Peyer's patch (tissue), 4 donors: Measurements from ENCODE around the gene CDC42BPA. TPM values are rescaled to one million over a fixed set of nuclear protein-coding genes. Genes with fewer than 3 reads are reported as not detected.
"Not testable (repeated sequence)": the region's sequence is repeated elsewhere in the genome, so short reads cannot be mapped to it uniquely, and the experiment has no call there.

Source experiments
- DNase-seq, 3 donors: peaks; one replicate each; pipeline ENCODE4 v3.0.0-alpha.2; 2017 to 2019
- H3K27ac ChIP-seq, 4 donors: fragments of 200-600 bp; sonication (generic); one replicate each; pipeline ENCODE4 v1.5.1; 2016 to 2019
- H3K27me3 ChIP-seq, 2 donors: fragments of 200-600 bp; sonication (generic); one replicate each; pipeline ENCODE4 v1.5.1; 2019
- H3K36me3 ChIP-seq, 3 donors: fragments of 200-600 bp; sonication (generic); one replicate each; pipeline ENCODE4 v1.5.1; 2016 to 2019
- H3K4me1 ChIP-seq, 4 donors: fragments of 200-600 bp; sonication (generic); one replicate each; pipeline ENCODE4 v1.5.1; 2016 to 2019
- H3K4me3 ChIP-seq, 4 donors: fragments of 200-600 bp; sonication (generic); 1 replicate in 3 of 4; 2 replicates in 1 of 4; pipeline ENCODE4 v1.5.1; 2016 to 2019; ENCODE audit warnings: mild to moderate bottlenecking in 1 of 4
- H3K9me3 ChIP-seq, 4 donors: fragments of 200-600 bp; sonication (generic); one replicate each; pipeline ENCODE4 v1.5.1; 2016 to 2019; ENCODE audit warnings: mild to moderate bottlenecking in 1 of 4
- POLR2A ChIP-seq, 2 donors: fragments of 450-650 bp; IDR thresholded peaks; one replicate each; pipeline ENCODE4 v1.5.1; 2017; ENCODE audit warnings: antibody characterized with exemption in 2 of 2, mild to moderate bottlenecking in 2 of 2, moderate library complexity in 2 of 2
- total RNA-seq, 4 donors: library from RNA; depleted of rRNA; stranded (reverse); fragments of >200 nt; gene quantifications; one replicate each; pipeline ENCODE4 v1.1.0, GENCODE V29; 2016
- TF ChIP-seq, protein P1 (sequence below), 6 experiments: fragments of 450-650 bp in 4 of 6; fragments of 200-600 bp in 2 of 6; sonication (generic) in 1 of 6; IDR thresholded peaks; one replicate each; pipeline ENCODE4 v1.5.1; 2017 to 2019; ENCODE audit warnings: antibody characterized with exemption in 6 of 6, mild to moderate bottlenecking in 3 of 6, moderate library complexity in 1 of 6

CDC42BPA gene
- total RNA-seq, 4 donors from 2014 or later: 49.3 to 107 (median 53.9) TPM

DNA sequence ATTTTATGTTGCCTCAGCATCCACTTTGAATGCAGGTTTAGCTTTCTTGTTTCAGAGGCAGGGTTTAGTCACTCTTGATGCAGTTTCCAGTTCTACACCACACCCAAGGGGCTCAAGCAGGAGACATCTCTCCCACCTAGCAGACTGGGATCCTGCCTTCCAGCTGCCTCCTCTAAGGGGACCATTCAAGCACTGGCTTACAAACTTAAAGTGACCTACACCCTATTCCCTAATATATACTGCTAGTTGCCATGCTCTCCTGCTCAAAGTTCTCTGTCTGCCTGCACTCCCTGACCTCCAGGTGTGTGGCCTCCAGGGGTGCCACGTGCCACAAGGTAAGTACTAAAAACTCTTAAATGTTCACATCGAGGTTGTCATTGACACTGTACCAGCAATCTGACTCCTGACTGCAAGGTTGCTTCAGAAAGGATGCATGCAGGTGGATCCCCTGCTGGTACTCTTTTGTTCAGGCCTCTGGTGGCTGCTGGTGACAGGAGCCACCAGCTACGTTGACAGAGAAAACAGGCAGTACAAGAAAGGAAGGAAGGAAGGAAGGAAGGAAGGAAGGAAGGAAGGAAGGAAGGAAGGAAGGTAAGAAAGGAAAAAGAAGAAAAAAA, 192.3 kb downstream of the CDC42BPA start:
- Histone ChIP-seq H3K9me3 (no peaks in the 10 kb centered on the region), H3K4me3 (no peak overlapping the region), H3K27ac (no peak overlapping the region), H3K27me3 (no peaks in the 10 kb centered on the region), H3K36me3 (peaks cover 0 to 6% (median 0%) of the 10 kb centered on the region in 3 donors), H3K4me1 (no peaks in the 10 kb centered on the region)
- TF ChIP-seq POLR2A (IDR thresholded peaks at IDR 0.05): no peak
- TF ChIP-seq, protein P1, sequence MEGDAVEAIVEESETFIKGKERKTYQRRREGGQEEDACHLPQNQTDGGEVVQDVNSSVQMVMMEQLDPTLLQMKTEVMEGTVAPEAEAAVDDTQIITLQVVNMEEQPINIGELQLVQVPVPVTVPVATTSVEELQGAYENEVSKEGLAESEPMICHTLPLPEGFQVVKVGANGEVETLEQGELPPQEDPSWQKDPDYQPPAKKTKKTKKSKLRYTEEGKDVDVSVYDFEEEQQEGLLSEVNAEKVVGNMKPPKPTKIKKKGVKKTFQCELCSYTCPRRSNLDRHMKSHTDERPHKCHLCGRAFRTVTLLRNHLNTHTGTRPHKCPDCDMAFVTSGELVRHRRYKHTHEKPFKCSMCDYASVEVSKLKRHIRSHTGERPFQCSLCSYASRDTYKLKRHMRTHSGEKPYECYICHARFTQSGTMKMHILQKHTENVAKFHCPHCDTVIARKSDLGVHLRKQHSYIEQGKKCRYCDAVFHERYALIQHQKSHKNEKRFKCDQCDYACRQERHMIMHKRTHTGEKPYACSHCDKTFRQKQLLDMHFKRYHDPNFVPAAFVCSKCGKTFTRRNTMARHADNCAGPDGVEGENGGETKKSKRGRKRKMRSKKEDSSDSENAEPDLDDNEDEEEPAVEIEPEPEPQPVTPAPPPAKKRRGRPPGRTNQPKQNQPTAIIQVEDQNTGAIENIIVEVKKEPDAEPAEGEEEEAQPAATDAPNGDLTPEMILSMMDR (IDR thresholded peaks at IDR 0.05): no peak
- no peak for DNase-seq

DNA sequence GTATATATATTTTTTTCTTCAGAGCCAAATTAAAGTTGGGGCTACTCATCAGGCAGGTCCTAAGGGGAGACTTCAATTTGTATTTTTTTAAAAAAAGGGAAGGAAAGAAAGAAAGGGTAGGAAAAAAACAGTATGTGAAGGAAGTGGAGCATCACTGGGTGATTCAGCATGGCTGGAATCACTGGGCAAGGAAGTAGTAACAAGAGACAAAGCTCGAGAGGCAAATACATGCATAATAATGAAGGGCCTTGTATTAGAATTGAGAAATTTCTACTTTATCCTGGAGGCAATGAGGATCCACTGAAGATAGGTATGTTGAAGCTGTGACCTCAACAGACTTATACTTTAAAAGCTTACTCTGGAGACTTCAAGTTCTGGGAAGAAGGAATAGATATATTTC, 193.8 kb downstream of the CDC42BPA start:
- no peaks in the 10 kb centered on the region for H3K27me3 ChIP-seq
- H3K9me3 ChIP-seq: no peaks in the 10 kb centered on the region
- H3K4me3 ChIP-seq: no peak overlapping the region
- DNase-seq: no peak
- no peak for TF ChIP-seq POLR2A (IDR thresholded peaks at IDR 0.05)
- TF ChIP-seq, protein P1 (IDR thresholded peaks at IDR 0.05): no peak
- no peak overlapping the region for H3K27ac ChIP-seq
- peaks cover 0 to 6% (median 0%) of the 10 kb centered on the region in 3 donors for H3K36me3 ChIP-seq
- no peaks in the 10 kb centered on the region for H3K4me1 ChIP-seq

DNA sequence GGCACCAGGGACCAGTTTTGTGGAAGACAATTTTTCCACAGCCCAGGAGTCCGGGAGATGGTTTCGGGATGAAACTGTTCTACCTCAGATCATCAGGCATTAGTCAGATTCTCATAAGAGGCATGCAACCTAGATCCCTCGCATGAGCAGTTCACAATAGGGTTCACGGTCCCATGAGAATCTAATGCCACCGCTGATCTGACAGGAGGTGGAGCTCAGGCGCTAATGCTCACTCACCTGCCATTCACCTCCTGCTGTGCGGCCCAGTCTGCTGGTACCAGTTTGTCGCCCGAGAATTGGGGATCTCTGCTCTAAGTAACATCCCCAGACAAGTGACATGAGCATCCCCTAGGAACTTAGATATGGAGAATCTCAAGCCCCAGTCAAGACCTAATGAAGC, 197.5 kb downstream of the CDC42BPA start:
- Histone ChIP-seq H3K27me3 (no peaks in the 10 kb centered on the region), H3K4me1 (no peaks in the 10 kb centered on the region), H3K9me3 (no peaks in the 10 kb centered on the region), H3K27ac (no peak overlapping the region), H3K36me3 (peaks cover 0 to 4% (median 0%) of the 10 kb centered on the region in 3 donors), H3K4me3 (no peak overlapping the region)
- no peak for TF ChIP-seq POLR2A (IDR thresholded peaks at IDR 0.05)
- no peak for DNase-seq

DNA sequence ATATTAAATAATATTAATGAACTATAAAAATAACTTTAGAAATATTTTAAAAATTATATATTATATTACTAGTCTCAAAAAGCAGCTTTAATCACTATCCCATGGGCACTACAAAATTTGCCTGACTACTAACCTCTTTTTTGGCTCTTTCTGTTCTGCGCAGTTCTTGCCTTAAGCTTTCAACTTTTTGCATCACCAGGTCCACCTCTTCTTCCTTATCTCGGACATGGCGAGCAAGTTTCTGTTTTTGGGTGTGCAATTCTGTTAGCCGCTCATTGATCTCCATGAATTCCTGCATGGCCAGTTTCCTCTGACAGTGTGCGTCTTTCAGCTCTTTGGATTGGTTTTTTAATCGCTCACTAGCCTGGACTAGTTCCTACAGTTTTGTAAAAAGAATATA, 205.8 kb downstream of the CDC42BPA start:
- Histone ChIP-seq H3K9me3 (no peaks in the 10 kb centered on the region), H3K27ac (no peak overlapping the region), H3K4me3 (no peak overlapping the region), H3K36me3 (peaks cover 0 to 24% (median 0%) of the 10 kb centered on the region in 3 donors), H3K27me3 (no peaks in the 10 kb centered on the region), H3K4me1 (no peaks in the 10 kb centered on the region)
- DNase-seq: no peak
- TF ChIP-seq, protein P1 (IDR thresholded peaks at IDR 0.05): no peak
- no peak for TF ChIP-seq POLR2A (IDR thresholded peaks at IDR 0.05)

DNA sequence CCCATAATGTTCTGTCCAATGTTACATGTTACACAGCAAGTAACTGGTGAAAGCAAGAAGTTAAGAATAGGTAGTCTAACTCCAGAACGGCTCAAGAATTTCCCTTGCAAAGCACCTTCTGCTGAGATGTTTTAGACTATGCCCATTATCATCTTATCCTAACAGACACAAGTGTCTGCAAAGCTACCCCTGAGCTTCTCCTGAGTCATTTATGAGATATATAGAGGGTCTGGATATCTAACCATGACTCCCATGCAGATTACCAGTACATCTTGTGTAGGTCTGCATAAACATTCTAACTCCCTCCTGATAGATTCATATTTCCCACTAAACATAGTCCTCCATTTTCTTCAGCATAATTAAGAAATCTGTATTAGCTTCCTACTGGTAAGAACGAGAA, 206.5 kb downstream of the CDC42BPA start:
- H3K4me3 ChIP-seq: no peak overlapping the region
- no peaks in the 10 kb centered on the region for H3K27me3 ChIP-seq
- H3K36me3 ChIP-seq: peaks cover 0 to 30% (median 0%) of the 10 kb centered on the region in 3 donors
- no peaks in the 10 kb centered on the region for H3K9me3 ChIP-seq
- H3K4me1 ChIP-seq: no peaks in the 10 kb centered on the region
- DNase-seq: no peak
- TF ChIP-seq, protein P1 (IDR thresholded peaks at IDR 0.05): no peak
- no peak for TF ChIP-seq POLR2A (IDR thresholded peaks at IDR 0.05)
- H3K27ac ChIP-seq: no peak overlapping the region

DNA sequence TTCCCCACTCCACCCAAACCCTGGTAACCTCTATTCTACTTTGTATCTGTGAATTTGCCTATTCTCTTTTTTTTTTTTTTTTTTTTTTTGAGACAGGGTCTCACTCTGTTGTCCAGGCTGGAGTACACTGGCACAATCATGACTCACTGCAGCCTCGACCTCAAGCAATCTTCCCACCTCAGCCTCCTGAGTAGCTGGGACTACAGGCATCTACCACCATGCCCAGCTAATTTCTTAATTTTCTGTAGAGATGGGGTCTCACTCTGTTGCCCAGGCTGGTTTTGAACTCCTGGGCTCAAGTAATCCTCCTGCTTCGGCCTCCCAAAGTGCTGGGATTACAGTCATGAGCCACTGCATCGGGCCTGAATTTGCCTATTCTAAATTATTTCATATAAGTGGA, 213.0 kb downstream of the CDC42BPA start:
- DNase-seq, H3K9me3 ChIP-seq, H3K27me3 ChIP-seq, H3K4me1 ChIP-seq, H3K27ac ChIP-seq, H3K4me3 ChIP-seq: not testable (repeated sequence)
- H3K36me3 ChIP-seq: peaks cover 0 to 12% (median 0%) of the 10 kb centered on the region in 3 donors

DNA sequence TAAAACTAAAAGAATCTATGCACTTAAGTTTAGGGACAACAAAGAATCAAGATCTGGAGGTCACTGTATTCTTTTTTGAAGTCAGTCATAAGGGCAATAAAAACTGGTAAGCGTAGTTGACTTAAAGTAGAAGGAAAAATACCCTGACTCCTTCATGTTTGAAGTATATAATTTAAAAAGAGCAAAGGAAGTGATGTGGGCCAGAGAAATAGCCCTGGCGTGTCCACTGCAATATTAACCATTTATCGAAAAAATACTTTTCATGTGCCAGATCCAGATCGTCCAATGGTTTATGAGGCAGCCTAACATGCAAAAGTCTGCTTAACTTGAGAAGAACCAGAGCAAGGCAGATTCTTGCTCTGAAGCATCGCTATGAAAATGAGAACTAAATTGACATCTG, 216.2 kb downstream of the CDC42BPA start:
- no peak overlapping the region for H3K27ac ChIP-seq
- H3K4me3 ChIP-seq: no peak overlapping the region
- TF ChIP-seq, protein P1 (IDR thresholded peaks at IDR 0.05): no peak
- TF ChIP-seq POLR2A (IDR thresholded peaks at IDR 0.05): no peak
- no peaks in the 10 kb centered on the region for H3K27me3 ChIP-seq
- peaks cover 0 to 13% (median 0%) of the 10 kb centered on the region in 3 donors for H3K36me3 ChIP-seq
- H3K9me3 ChIP-seq: no peaks in the 10 kb centered on the region
- no peaks in the 10 kb centered on the region for H3K4me1 ChIP-seq
- DNase-seq: no peak
